ENCODE results near the gene TUBB6.

TUBB6 gene

GRCh38 chr18:12345491-12346239 lies 37.6 kb downstream of the TUBB6 start:
- no peak for DNase-seq

- DNase-seq, result no peak
Observed at GRCh38 chr18:12346240-12346565, 38.2 kb downstream of the TUBB6 start.

- DNase-seq, result no peak
Observed at GRCh38 chr18:12347895-12348294, 39.9 kb downstream of the TUBB6 start.

GRCh38 chr18:12352188-12352587 lies 44.1 kb downstream of the TUBB6 start:
- DNase-seq, result no peak

GRCh38 chr18:12359515-12359927 lies 51.5 kb downstream of the TUBB6 start:
- DNase-seq, result no peak

- DNase-seq, result no peak
Observed at GRCh38 chr18:12361770-12362378, 53.8 kb downstream of the TUBB6 start.

- DNase-seq, result no peak
Observed at GRCh38 chr18:12362473-12363174, 54.6 kb downstream of the TUBB6 start.

- no peak for DNase-seq
Observed at GRCh38 chr18:12366379-12366778, 58.3 kb downstream of the TUBB6 start.

- no peak for DNase-seq
Observed at GRCh38 chr18:12366784-12367183, 58.7 kb downstream of the TUBB6 start.

- no peak for DNase-seq
Observed at GRCh38 chr18:12369211-12369610, 61.2 kb downstream of the TUBB6 start.

GRCh38 chr18:12371590-12371989 lies 63.5 kb downstream of the TUBB6 start:
- DNase-seq, result no peak

- DNase-seq, result no peak
Observed at GRCh38 chr18:12372406-12372805, 64.4 kb downstream of the TUBB6 start.

- DNase-seq, result no peak
Observed at GRCh38 chr18:12373116-12373770, 65.2 kb downstream of the TUBB6 start.

- DNase-seq, result no peak
Observed at GRCh38 chr18:12373771-12374116, 65.7 kb downstream of the TUBB6 start.

- no peak for DNase-seq
Observed at GRCh38 chr18:12374401-12374800, 66.4 kb downstream of the TUBB6 start.
